IMR-90 (cell line): ENCODE results near the gene ARHGAP12. TPM values are rescaled to one million over a fixed set of nuclear protein-coding genes. Genes with fewer than 3 reads are reported as not detected.
A peak's percentile ranks its signal among the peaks of the same experiment; 100 is the strongest.

Experiments used
- ATAC-seq: fragments of 200-7000 bp; cut with Tn5 transposase; 2 replicates; pipeline ENCODE4 v1.9.1; 2020; ENCODE audit warnings: low read depth, mild to moderate bottlenecking, moderate library complexity
- BruUV-seq: library from RNA; stranded (reverse); fragments of 400-500 nt; replicated peaks from 2 replicates; lab custom pipeline; 2021; lab: Mats Ljungman, UMichigan
- CTCF ChIA-PET: fragments of 300-600 bp; formaldehyde crosslinking; extraction: SDS; loops from one replicate; lab custom pipeline; 2021; ENCODE audit warnings: antibody characterized with exemption; lab: Yijun Ruan, JAX
- POLR2A ChIA-PET: fragments of 300-600 bp; sonication (Branson Sonifier 250); formaldehyde crosslinking; loops from one replicate; lab custom pipeline; 2022; ENCODE audit warnings: antibody characterized with exemption; ENCODE audit not compliant: unreplicated experiment; lab: Charles Lee
- DNase-seq: peaks from one replicate; pipeline ENCODE4 v3.0.0; 2013
- H2AFZ ChIP-seq: replicated peaks from 2 replicates; pipeline ENCODE3; 2013; ENCODE audit warnings: low read length, mild to moderate bottlenecking; ENCODE audit not compliant: poor library complexity
- H2AK5ac ChIP-seq: 2 replicates; pipeline ENCODE4 v1.6.1; 2013; ENCODE audit warnings: low read depth, low read length, inconsistent platforms
- H2AK9ac ChIP-seq: replicated peaks from 2 replicates; pipeline ENCODE3; 2013; ENCODE audit warnings: mild to moderate bottlenecking, low read depth, low read length, moderate library complexity; ENCODE audit not compliant: poor library complexity
- H2BK120ac ChIP-seq: 2 replicates; pipeline ENCODE4 v1.6.1; 2013; ENCODE audit warnings: low read depth, low read length, inconsistent platforms
- H2BK15ac ChIP-seq: 3 replicates; pipeline ENCODE4 v1.6.1; 2013; ENCODE audit warnings: low read depth, low read length, inconsistent platforms
- H2BK20ac ChIP-seq: 2 replicates; pipeline ENCODE4 v1.6.1; 2013; ENCODE audit warnings: low read depth, mild to moderate bottlenecking, inconsistent platforms, low read length, moderate library complexity
- H2BK5ac ChIP-seq: 2 replicates; pipeline ENCODE4 v1.6.1; 2013; ENCODE audit warnings: mild to moderate bottlenecking, low read depth, low read length, inconsistent platforms; ENCODE audit not compliant: poor library complexity, severe bottlenecking
- H3K14ac ChIP-seq: replicated peaks from 2 replicates; pipeline ENCODE4 v1.6.1; 2013; ENCODE audit warnings: low read depth, low read length, inconsistent platforms
- H3K18ac ChIP-seq: 2 replicates; pipeline ENCODE4 v1.6.1; 2013; ENCODE audit warnings: low read depth, low read length, control low read depth
- H3K23ac ChIP-seq: 2 replicates; pipeline ENCODE4 v1.6.1; 2013; ENCODE audit warnings: low read depth, low read length, inconsistent platforms
- H3K27ac ChIP-seq: 2 replicates; pipeline ENCODE4 v1.5.1; 2013; ENCODE audit warnings: mild to moderate bottlenecking, control low read depth, low read length; ENCODE audit not compliant: insufficient read depth
- H3K27me3 ChIP-seq: 2 replicates; pipeline ENCODE4 v1.6.1; 2013; ENCODE audit warnings: low read length; ENCODE audit not compliant: control insufficient read depth, insufficient read depth
- H3K36me3 ChIP-seq: 2 replicates; pipeline ENCODE4 v1.6.1; 2013; ENCODE audit warnings: low read length, mixed read lengths; ENCODE audit not compliant: control insufficient read depth, insufficient read depth
- H3K4ac ChIP-seq: 2 replicates; pipeline ENCODE4 v1.6.1; 2013; ENCODE audit warnings: low read depth, low read length, inconsistent platforms
- H3K4me1 ChIP-seq: 2 replicates; pipeline ENCODE4 v1.6.1; 2013; ENCODE audit warnings: low read length, mixed read lengths; ENCODE audit not compliant: control insufficient read depth, insufficient read depth
- H3K4me2 ChIP-seq: 2 replicates; pipeline ENCODE4 v1.6.1; 2013; ENCODE audit warnings: low read depth, mild to moderate bottlenecking, control low read depth, low read length, moderate library complexity
- H3K4me3 ChIP-seq: 2 replicates; pipeline ENCODE4 v1.5.1; 2013; ENCODE audit warnings: low read depth, mild to moderate bottlenecking, control low read depth, low read length, moderate library complexity; ENCODE audit not compliant: insufficient read depth
- H3K56ac ChIP-seq: 2 replicates; pipeline ENCODE4 v1.6.1; 2013; ENCODE audit warnings: low read length, inconsistent platforms; ENCODE audit not compliant: insufficient read depth; ENCODE audit errors: extremely low read depth
- H3K79me1 ChIP-seq, 2 experiments: 2 replicates each; pipeline ENCODE4 v1.6.1; 2013; ENCODE audit warnings: low read length in 2 of 2, inconsistent platforms in 1 of 2, low read depth in 1 of 2
- H3K9ac ChIP-seq: 2 replicates; pipeline ENCODE4 v1.6.1; 2013; ENCODE audit warnings: low read depth, low read length, control low read depth
- H3K9me1 ChIP-seq: 2 replicates; pipeline ENCODE4 v1.6.1; 2013; ENCODE audit warnings: low read length, inconsistent platforms; ENCODE audit not compliant: insufficient read depth
- H3K9me3 ChIP-seq: 2 replicates; pipeline ENCODE4 v1.6.1; 2013; ENCODE audit warnings: low read length; ENCODE audit not compliant: control insufficient read depth, insufficient read depth
- H4K20me1 ChIP-seq: 2 replicates; pipeline ENCODE4 v1.6.1; 2013; ENCODE audit warnings: low read length, inconsistent platforms; ENCODE audit not compliant: insufficient read depth
- H4K5ac ChIP-seq: 2 replicates; pipeline ENCODE4 v1.6.1; 2013; ENCODE audit warnings: mild to moderate bottlenecking, low read depth, low read length, control low read depth
- H4K8ac ChIP-seq, 2 experiments: 2 replicates each; pipeline ENCODE4 v1.6.1; 2013; ENCODE audit warnings: low read depth in 2 of 2, low read length in 2 of 2, control low read depth in 1 of 2, inconsistent platforms in 1 of 2
- H4K91ac ChIP-seq: 2 replicates; pipeline ENCODE4 v1.6.1; 2013; ENCODE audit warnings: low read depth, low read length, inconsistent platforms; ENCODE audit not compliant: insufficient read depth
- BHLHE40 ChIP-seq: fragments of 150-350 bp; IDR thresholded peaks from 2 replicates; pipeline ENCODE4 v1.6.1; 2016; ENCODE audit warnings: mild to moderate bottlenecking, low read depth, low read length
- ELK1 ChIP-seq: fragments of 150-350 bp; IDR thresholded peaks from 2 replicates; pipeline ENCODE4 v1.6.1; 2016; ENCODE audit warnings: low read depth, mild to moderate bottlenecking, low read length, moderate library complexity, borderline replicate concordance
- MAFK ChIP-seq: IDR thresholded peaks from 2 replicates; pipeline ENCODE4 v1.6.1; 2012; ENCODE audit warnings: low read depth, low read length, improper control_type of control experiment
- NFE2L2 ChIP-seq: fragments of 150-350 bp; IDR thresholded peaks from 2 replicates; pipeline ENCODE4 v1.6.1; 2016; ENCODE audit warnings: low read depth, mild to moderate bottlenecking, low read length
- RAD21 ChIP-seq: IDR thresholded peaks from 2 replicates; pipeline ENCODE4 v1.6.1; 2012; ENCODE audit warnings: low read length, improper control_type of control experiment
- RFX5 ChIP-seq: IDR thresholded peaks from 2 replicates; pipeline ENCODE4 v1.8.0; 2012; ENCODE audit warnings: low read depth, mild to moderate bottlenecking, low read length, moderate library complexity
- SMC3 ChIP-seq: fragments of 150-350 bp; IDR thresholded peaks from 2 replicates; pipeline ENCODE4 v1.6.1; 2016; ENCODE audit warnings: low read depth, mild to moderate bottlenecking, antibody characterized with exemption, low read length, moderate library complexity
- WGBS, 2 experiments: methylation state at CpG; one replicate each; pipeline versions ENCODE4 v1.1.5 to v1.1.7; 2013; ENCODE audit warnings: missing lambda C conversion rate in 2 of 2; ENCODE audit not compliant: insufficient read length in 1 of 2; ENCODE audit errors: extremely low coverage in 2 of 2; 5-methylcytosine and 5-hydroxymethylcytosine counted together
- dilution Hi-C: fragments of 300-500 bp; cut with HindIII; formaldehyde crosslinking; loops from one replicate; pipeline ENCODE4 v1.14.3; 2018; ENCODE audit warnings: low sequenced_read_pairs; ENCODE audit not compliant: unreplicated experiment
- in situ Hi-C: fragments of 300-500 bp; cut with MboI; formaldehyde crosslinking; loops from 3 replicates; pipeline ENCODE4 v1.14.3; 2019; ENCODE audit warnings: low sequenced_read_pairs, inconsistent platforms, mixed read lengths
- intact Hi-C: fragments of 100-400 bp; cut with micrococcal nuclease; formaldehyde crosslinking; loops from 2 replicates; pipeline ENCODE4 v1.10.0; 2022
- polyA plus RNA-seq, 3 experiments: library from polyadenylated mRNA; depleted of rRNA; stranded (reverse); fragments of >200 nt; gene quantifications; 2 replicates each; pipeline ENCODE4 v1.2.3, GENCODE V29; 2012; ENCODE audit warnings: low replicate concordance in 1 of 3
- total RNA-seq: library from RNA; depleted of rRNA; stranded (reverse); fragments of >200 nt; gene quantifications from 2 replicates; pipeline ENCODE4 v1.2.3, GENCODE V29; 2012
- TF ChIP-seq, protein P1 (sequence below): fragments of 150-350 bp; IDR thresholded peaks from 2 replicates; pipeline ENCODE4 v1.6.1; 2017; ENCODE audit warnings: mild to moderate bottlenecking, antibody characterized with exemption, low read length, low read depth

The ARHGAP12 gene
- total and polyA plus RNA-seq, 2 of the 4 experiments (the other 2 are of a cell fraction), result 9.0 to 28.5 TPM

DNA sequence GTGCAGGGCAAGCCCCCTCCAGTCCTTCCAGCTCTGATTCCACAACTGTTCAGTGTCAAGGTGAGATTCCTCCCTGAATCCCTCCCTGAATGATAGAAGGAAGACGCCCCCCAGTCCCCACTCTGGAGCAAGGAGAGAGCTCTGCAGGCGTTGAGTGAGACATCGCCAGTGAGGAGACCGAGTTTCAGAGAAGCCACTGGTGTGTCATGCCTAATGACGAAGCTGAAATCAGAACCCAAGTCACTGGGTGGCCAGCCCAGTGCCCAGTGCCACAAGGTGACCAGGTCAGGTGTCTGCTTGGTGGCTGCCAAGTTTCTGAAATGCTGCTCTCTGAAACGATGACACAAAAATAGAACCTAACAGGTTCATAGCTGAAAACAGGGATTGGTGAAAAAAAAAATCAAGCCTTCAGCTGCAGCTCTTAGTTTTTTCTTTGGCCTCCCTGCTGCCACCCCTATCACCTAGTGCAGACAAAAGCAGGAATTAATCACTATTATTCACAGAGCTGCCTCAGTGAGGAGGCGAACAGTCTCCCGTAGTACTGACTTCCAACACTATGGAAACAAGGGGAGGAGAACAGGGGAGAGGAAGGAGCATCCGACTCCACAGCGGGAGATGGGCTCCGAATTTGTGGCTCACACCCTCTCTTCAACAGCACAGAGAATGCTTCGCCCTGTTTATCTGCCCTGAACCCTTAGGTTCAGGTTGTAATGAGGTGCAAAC lies 153.5 kb downstream of the ARHGAP12 start:
- H3K4ac ChIP-seq, result peak overlapping the region; percentile 73
- H3K14ac ChIP-seq, result no peak overlapping the region; the same call in none of the 2 replicates
- peaks cover 4% of the 10 kb centered on the region; the same call in 1 of the 2 replicates for H3K9me3 ChIP-seq
- H2BK120ac ChIP-seq, result peak overlapping the region; percentile 80
- no peak overlapping the region for H3K4me3 ChIP-seq
- in situ Hi-C loops, result no loop called here
- peak overlapping the region; percentile 91 for H4K5ac ChIP-seq
- H3K23ac ChIP-seq, result peak overlapping the region; percentile 8; the same call in 1 of the 2 replicates
- WGBS, 2 experiments, result 94% methylated on average over 3 of the region's 12 CpGs; no CpG with 5 or more reads in 1 of the 2 experiments
- H3K4me1 ChIP-seq, result peaks cover 9% of the 10 kb centered on the region
- no peaks in the 10 kb centered on the region for H3K36me3 ChIP-seq
- ChIA-PET CTCF (no interaction called here), POLR2A (no interaction called here)
- TF ChIP-seq RFX5 (no peak), ELK1 (no peak), BHLHE40 (no peak), SMC3 (no peak), RAD21 (no peak), NFE2L2 (no peak), MAFK (no peak)
- TF ChIP-seq, protein P1, sequence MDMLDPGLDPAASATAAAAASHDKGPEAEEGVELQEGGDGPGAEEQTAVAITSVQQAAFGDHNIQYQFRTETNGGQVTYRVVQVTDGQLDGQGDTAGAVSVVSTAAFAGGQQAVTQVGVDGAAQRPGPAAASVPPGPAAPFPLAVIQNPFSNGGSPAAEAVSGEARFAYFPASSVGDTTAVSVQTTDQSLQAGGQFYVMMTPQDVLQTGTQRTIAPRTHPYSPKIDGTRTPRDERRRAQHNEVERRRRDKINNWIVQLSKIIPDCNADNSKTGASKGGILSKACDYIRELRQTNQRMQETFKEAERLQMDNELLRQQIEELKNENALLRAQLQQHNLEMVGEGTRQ, result no peak
- H3K4me2 ChIP-seq, result no peak overlapping the region
- no peak overlapping the region for H2AK9ac ChIP-seq
- dilution Hi-C loops, result no loop called here
- peak overlapping the region; percentile 79 for H4K91ac ChIP-seq
- H3K9me1 ChIP-seq, result peaks cover 20% of the 10 kb centered on the region
- H3K79me1 ChIP-seq, result no peaks in the 10 kb centered on the region
- ATAC-seq (no peak), DNase-seq (no peak)
- H3K56ac ChIP-seq, result no peak overlapping the region; the same call in 1 of the 2 replicates
- H3K27me3 ChIP-seq, result no peaks in the 10 kb centered on the region
- peak overlapping the region; percentile 57 to 87; a peak in 3 of 4 replicates for H4K8ac ChIP-seq
- BruUV-seq, result no TSS peak
- H2AK5ac ChIP-seq, result peak overlapping the region; percentile 79; the same call in 1 of the 2 replicates
- H2AFZ ChIP-seq, result peak overlapping the region; percentile 95
- H4K20me1 ChIP-seq, result no peaks in the 10 kb centered on the region
- intact Hi-C loops, result no loop called here
- peak overlapping the region; percentile 77; the same call in 1 of the 2 replicates for H3K27ac ChIP-seq
- H3K9ac ChIP-seq, result peak overlapping the region; percentile 67; the same call in 1 of the 2 replicates
- H3K18ac ChIP-seq, result peak overlapping the region; percentile 74
- H2BK20ac ChIP-seq, result peak overlapping the region; percentile 20; the same call in 1 of the 2 replicates
- H2BK5ac ChIP-seq, result peak overlapping the region; percentile 35
- H2BK15ac ChIP-seq, result peak overlapping the region; percentile 69; the same call in 1 of the 3 replicates
